Ishikawa (cell line): Measurements from ENCODE around the gene OSBPL9.

Experiments used
- CEBPB ChIP-seq: IDR thresholded peaks from 2 replicates; pipeline ENCODE4 v1.6.1; 2012
- CREB1 ChIP-seq: IDR thresholded peaks from 2 replicates; pipeline ENCODE4 v1.6.1; 2012; ENCODE audit warnings: low read depth
- EGR1 ChIP-seq: IDR thresholded peaks from 2 replicates; pipeline ENCODE4 v1.6.1; 2012
- EP300 ChIP-seq: IDR thresholded peaks from 2 replicates; pipeline ENCODE4 v1.6.1; 2012; ENCODE audit warnings: borderline replicate concordance
- FOXM1 ChIP-seq: IDR thresholded peaks from 2 replicates; pipeline ENCODE4 v1.6.1; 2012; ENCODE audit warnings: low read depth, borderline replicate concordance
- MAX ChIP-seq: IDR thresholded peaks from 2 replicates; pipeline ENCODE4 v1.6.1; 2012
- NFIC ChIP-seq: IDR thresholded peaks from 2 replicates; pipeline ENCODE4 v1.6.1; 2012
- RAD21 ChIP-seq: IDR thresholded peaks from 2 replicates; pipeline ENCODE4 v1.6.1; 2012; ENCODE audit warnings: low read depth
- REST ChIP-seq: IDR thresholded peaks from 2 replicates; pipeline ENCODE4 v1.6.1; 2012; ENCODE audit warnings: low read depth, mild to moderate bottlenecking
- TAF1 ChIP-seq: IDR thresholded peaks from 2 replicates; pipeline ENCODE4 v1.6.1; 2012; ENCODE audit warnings: low read depth, mild to moderate bottlenecking
- TCF12 ChIP-seq: IDR thresholded peaks from 2 replicates; pipeline ENCODE4 v1.6.1; 2012; ENCODE audit warnings: low read depth
- TEAD4 ChIP-seq: IDR thresholded peaks from 2 replicates; pipeline ENCODE4 v1.6.1; 2012
- USF1 ChIP-seq: IDR thresholded peaks from 2 replicates; pipeline ENCODE4 v1.6.1; 2012
- YY1 ChIP-seq: IDR thresholded peaks from 2 replicates; pipeline ENCODE4 v1.6.1; 2012; ENCODE audit warnings: low read depth
- ZBTB7A ChIP-seq: IDR thresholded peaks from 2 replicates; pipeline ENCODE4 v1.6.1; 2012; ENCODE audit warnings: low read depth

The OSBPL9 gene

GRCh38 chr1:51714374-51715019 lies 97.6 kb downstream of the OSBPL9 start:
- TF ChIP-seq USF1 = no peak
- no peak for TF ChIP-seq TCF12
- no peak for TF ChIP-seq TAF1
- no peak for TF ChIP-seq CREB1
- TF ChIP-seq ZBTB7A = no peak
- no peak for TF ChIP-seq FOXM1
- TF ChIP-seq RAD21 = no peak
- no peak for TF ChIP-seq REST
- TF ChIP-seq MAX = no peak
- no peak for TF ChIP-seq TEAD4
- TF ChIP-seq NFIC = no peak
- TF ChIP-seq EGR1 = no peak

DNA sequence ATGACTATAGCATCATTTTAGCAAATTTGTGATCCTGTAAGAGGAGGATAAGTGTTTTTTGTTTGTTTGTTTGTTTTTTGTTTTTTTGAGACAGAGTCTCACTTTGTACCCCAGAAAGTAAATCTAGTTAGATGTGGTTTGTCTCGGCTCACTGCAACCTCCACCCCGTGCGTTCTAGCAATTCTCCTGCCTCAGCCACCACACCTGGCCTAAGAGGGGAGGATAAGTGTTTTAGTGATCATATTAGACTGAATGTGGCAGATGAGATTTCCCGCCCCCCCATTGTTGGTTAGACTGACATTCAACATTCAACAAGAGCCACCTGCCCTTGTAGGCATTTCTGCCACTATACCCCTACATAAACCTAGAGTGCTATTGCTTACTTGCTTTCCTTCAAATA lies 98.5 kb downstream of the OSBPL9 start:
- TF ChIP-seq FOXM1 (no peak), NFIC (no peak), REST (no peak), TEAD4 (no peak), EGR1 (no peak), RAD21 (no peak)

DNA sequence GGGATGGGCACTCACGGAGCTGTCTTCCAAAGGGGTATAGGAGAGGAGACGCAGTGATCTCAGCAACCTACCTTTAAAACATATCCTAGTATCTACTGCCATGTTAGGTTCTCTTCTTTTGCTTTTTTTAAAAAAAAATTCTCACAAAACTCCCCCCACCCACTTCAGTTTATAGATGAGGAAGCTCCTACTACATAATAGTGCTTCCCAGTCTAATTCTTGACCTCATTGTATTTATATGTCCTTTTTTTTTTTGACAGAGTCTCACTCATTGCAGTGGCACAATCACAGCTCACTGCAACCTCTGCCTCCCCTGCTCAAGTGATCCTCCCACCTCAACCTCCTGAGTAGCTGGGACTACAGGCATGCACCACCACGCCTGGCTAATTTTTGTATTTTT lies 99.9 kb downstream of the OSBPL9 start:
- TF ChIP-seq TAF1 (no peak), ZBTB7A (no peak), TEAD4 (no peak), YY1 (no peak), EP300 (no peak), FOXM1 (no peak), TCF12 (no peak), CEBPB (no peak), REST (no peak), RAD21 (no peak), USF1 (no peak), CREB1 (no peak), EGR1 (no peak)

GRCh38 chr1:51717842-51718241 lies 101.0 kb downstream of the OSBPL9 start:
- TF ChIP-seq YY1 (no peak), TAF1 (no peak), RAD21 (no peak), NFIC (no peak), FOXM1 (no peak), USF1 (no peak), CREB1 (no peak), MAX (no peak), EP300 (no peak), TEAD4 (no peak), EGR1 (no peak), CEBPB (no peak), ZBTB7A (no peak), TCF12 (no peak), REST (no peak)
